HepG2 (cell line): ENCODE results near the gene GRHL3. TPM values are rescaled to one million over a fixed set of nuclear protein-coding genes. Genes with fewer than 3 reads are reported as not detected.

Experiments used
- ATAC-seq: fragments of 200-7000 bp; cut with Tn5 transposase; 3 replicates; pipeline ENCODE4 v1.9.1; 2020; ENCODE audit warnings: mild to moderate bottlenecking, moderate library complexity
- BruUV-seq: library from RNA; stranded (reverse); fragments of 400-500 nt; replicated peaks from 2 replicates; lab custom pipeline; 2021; lab: Mats Ljungman, UMichigan
- CTCF ChIA-PET: fragments of 300-600 bp; formaldehyde crosslinking; extraction: SDS; loops from one replicate; lab custom pipeline; 2021; ENCODE audit warnings: low total read pairs, inconsistent platforms, low intra/inter-chr PET ratio; lab: Yijun Ruan, JAX
- POLR2A ChIA-PET: fragments of 350-600 bp; sonication (Branson Sonifier 250); formaldehyde crosslinking; loops from one replicate; lab custom pipeline; 2020; ENCODE audit warnings: antibody characterized with exemption, inconsistent platforms; lab: Yijun Ruan, JAX
- DNase-seq: peaks from one replicate; pipeline ENCODE4 v3.0.0-alpha.2; 2015; ENCODE audit warnings: low spot score
- FAIRE-seq: peaks from 3 replicates; lab custom pipeline; 2011; peaks lifted over from hg19 to GRCh38; lab: Jason Lieb, UNC
- H2AFZ ChIP-seq: one replicate; pipeline ENCODE4 v1.6.1; 2011; ENCODE audit warnings: low read length, inconsistent platforms
- H3K27ac ChIP-seq: fragments of 300-600 bp; 3 replicates; pipeline ENCODE4 v1.8.0; 2011; ENCODE audit warnings: mixed run types, mild to moderate bottlenecking, mixed read lengths, low read length, inconsistent platforms; ENCODE audit not compliant: insufficient read depth; ENCODE audit errors: extremely low read length
- H3K27me3 ChIP-seq, 2 experiments: fragments of 200-600 bp in 1 of 2; 2 replicates in 1 of 2; 3 replicates in 1 of 2; pipeline versions ENCODE4 v1.6.0 to v1.8.0; 2011; ENCODE audit warnings: low read length in 2 of 2, mild to moderate bottlenecking in 2 of 2, moderate library complexity in 2 of 2, inconsistent platforms in 1 of 2; ENCODE audit not compliant: insufficient read depth in 2 of 2, control insufficient read depth in 1 of 2
- H3K36me3 ChIP-seq, 2 experiments: fragments of 200-600 bp in 1 of 2; replicated peaks in 1 of 2; 2 replicates in 1 of 2; 3 replicates in 1 of 2; pipeline versions ENCODE4 v1.5.1 to v1.8.0; 2011; ENCODE audit warnings: low read length in 2 of 2, inconsistent platforms in 1 of 2; ENCODE audit not compliant: insufficient read depth in 2 of 2, control insufficient read depth in 1 of 2
- H3K4me1 ChIP-seq: 2 replicates; pipeline ENCODE4 v1.5.1; 2012; ENCODE audit warnings: low read length, inconsistent platforms; ENCODE audit not compliant: insufficient read depth
- H3K4me2 ChIP-seq: 2 replicates; pipeline ENCODE4 v1.6.0; 2011; ENCODE audit warnings: low read depth, low read length, inconsistent platforms
- H3K4me3 ChIP-seq, 3 experiments: fragments of 200-600 bp in 1 of 3; sonication (generic), shearing (Covaris generic) in 1 of 3; replicated peaks in 1 of 3; 2 replicates each; pipeline ENCODE4 v1.5.1; 2011 to 2016; ENCODE audit warnings: low read length in 3 of 3, inconsistent platforms in 2 of 3, low read depth in 2 of 3, mild to moderate bottlenecking in 2 of 3, control low read depth in 1 of 3, mixed read lengths in 1 of 3; ENCODE audit not compliant: insufficient read depth in 1 of 3
- H3K79me2 ChIP-seq: one replicate; pipeline ENCODE4 v1.6.1; 2011; ENCODE audit warnings: low read length, inconsistent platforms; ENCODE audit not compliant: insufficient read depth
- H3K9ac ChIP-seq: 2 replicates; pipeline ENCODE4 v1.6.0; 2011; ENCODE audit warnings: mild to moderate bottlenecking, low read depth, low read length, inconsistent platforms; ENCODE audit not compliant: insufficient read depth
- H3K9me3 ChIP-seq: 2 replicates; pipeline ENCODE4 v1.5.1; 2012; ENCODE audit warnings: mild to moderate bottlenecking, low read length
- H4K20me1 ChIP-seq: 2 replicates; pipeline ENCODE4 v1.6.0; 2011; ENCODE audit warnings: inconsistent platforms, mild to moderate bottlenecking, low read length, moderate library complexity; ENCODE audit not compliant: insufficient read depth
- FOSL1 ChIP-seq: sonication (generic); formaldehyde crosslinking; IDR thresholded peaks from 2 replicates; pipeline ENCODE4 v1.9.0; 2021; ENCODE audit warnings: missing genetic modification reagents, borderline replicate concordance
- HOXA5 ChIP-seq: sonication (generic); formaldehyde crosslinking; IDR thresholded peaks from 2 replicates; pipeline ENCODE4 v1.4.0; 2020; ENCODE audit warnings: missing genetic modification reagents
- MATR3 ChIP-seq: sonication (generic); formaldehyde crosslinking; IDR thresholded peaks from 2 replicates; pipeline ENCODE4 v1.4.0; 2020; ENCODE audit warnings: missing genetic modification reagents
- PAX8 ChIP-seq: sonication (generic); formaldehyde crosslinking; IDR thresholded peaks from 2 replicates; pipeline ENCODE4 v1.8.0; 2022; ENCODE audit warnings: mild to moderate bottlenecking, missing genetic modification reagents, borderline replicate concordance
- ZBTB40 ChIP-seq, 2 experiments: fragments of 450-650 bp in 1 of 2; sonication (generic) in 1 of 2; formaldehyde crosslinking in 1 of 2; IDR thresholded peaks; 2 replicates each; pipeline versions ENCODE4 v1.6.1 to v1.8.0; 2016 to 2022; ENCODE audit warnings: antibody characterized with exemption in 1 of 2, mild to moderate bottlenecking in 1 of 2, missing genetic modification reagents in 1 of 2
- ZNF740 ChIP-seq: sonication (generic); formaldehyde crosslinking; IDR thresholded peaks from 2 replicates; pipeline ENCODE4 v1.4.0; 2020; ENCODE audit warnings: missing genetic modification reagents
- WGBS: methylation state at CpG from one replicate; pipeline ENCODE4 v1.1.6; 2017; ENCODE audit warnings: low lambda C conversion rate; 5-methylcytosine and 5-hydroxymethylcytosine counted together
- in situ Hi-C: cut with HindIII; loops from 2 replicates; pipeline ENCODE4 v1.10.0; 2017; ENCODE audit warnings: low pct_unique_long_range_greater_than_20kb; ENCODE audit not compliant: extremely low pct_ligation_motif_present
- intact Hi-C: fragments of 100-400 bp; cut with micrococcal nuclease; formaldehyde crosslinking; loops from one replicate; pipeline ENCODE4 v1.10.0; 2022; ENCODE audit not compliant: unreplicated experiment
- polyA plus RNA-seq, 8 experiments: library from polyadenylated mRNA; depleted of rRNA in 3 of 8; stranded (reverse) in 7 of 8; unstranded in 1 of 8; fragments of >200 nt; fragmentation: Illumina TruSeq in 4 of 8; extraction: Trizol in 4 of 8; gene quantifications; 2 replicates each; pipeline versions ENCODE4 v1.2.1 to v1.2.3, GENCODE V29; 2011 to 2016; ENCODE audit warnings: low read depth in 4 of 8, missing spikeins in 1 of 8, mixed read lengths in 1 of 8; ENCODE audit not compliant: insufficient read depth in 1 of 8
- total RNA-seq, 5 experiments: library from RNA; depleted of rRNA; stranded (reverse); fragments of >200 nt; fragmentation: Illumina TruSeq; extraction: Trizol; gene quantifications; 2 replicates each; pipeline ENCODE4 v1.2.3, GENCODE V29; 2016; ENCODE audit warnings: low read depth in 1 of 5
- TF ChIP-seq, protein P1 (sequence below): sonication (generic); formaldehyde crosslinking; IDR thresholded peaks from 2 replicates; pipeline ENCODE4 v1.5.1; 2020; ENCODE audit warnings: missing genetic modification reagents, mild to moderate bottlenecking, borderline replicate concordance

Gene GRHL3
- total and polyA plus RNA-seq, 2 of the 13 experiments (the other 11 are each of a cell fraction or from before 2014, with no cell fraction given): not detected

DNA sequence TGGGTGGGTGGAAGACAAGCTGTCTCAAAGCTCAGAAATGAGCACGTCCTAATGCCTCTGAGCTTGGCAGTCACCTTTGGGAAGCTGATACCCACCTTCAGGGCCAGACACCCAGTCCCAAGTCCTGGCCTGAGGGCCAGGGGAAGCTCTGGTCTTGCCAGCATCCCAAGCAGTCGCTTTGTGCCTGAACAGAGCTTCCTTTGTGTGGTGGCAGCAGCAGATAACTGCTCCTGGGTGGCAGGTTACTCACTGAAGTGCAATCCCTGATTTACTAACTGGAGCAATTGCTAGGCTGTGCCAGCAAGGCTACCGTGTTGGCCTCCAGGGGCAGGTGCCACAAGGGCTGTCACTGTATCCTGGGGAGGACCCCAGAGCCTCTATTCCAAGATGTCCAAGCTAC lies 40.4 kb upstream of the GRHL3 start (continued):
- TF ChIP-seq, protein P1, sequence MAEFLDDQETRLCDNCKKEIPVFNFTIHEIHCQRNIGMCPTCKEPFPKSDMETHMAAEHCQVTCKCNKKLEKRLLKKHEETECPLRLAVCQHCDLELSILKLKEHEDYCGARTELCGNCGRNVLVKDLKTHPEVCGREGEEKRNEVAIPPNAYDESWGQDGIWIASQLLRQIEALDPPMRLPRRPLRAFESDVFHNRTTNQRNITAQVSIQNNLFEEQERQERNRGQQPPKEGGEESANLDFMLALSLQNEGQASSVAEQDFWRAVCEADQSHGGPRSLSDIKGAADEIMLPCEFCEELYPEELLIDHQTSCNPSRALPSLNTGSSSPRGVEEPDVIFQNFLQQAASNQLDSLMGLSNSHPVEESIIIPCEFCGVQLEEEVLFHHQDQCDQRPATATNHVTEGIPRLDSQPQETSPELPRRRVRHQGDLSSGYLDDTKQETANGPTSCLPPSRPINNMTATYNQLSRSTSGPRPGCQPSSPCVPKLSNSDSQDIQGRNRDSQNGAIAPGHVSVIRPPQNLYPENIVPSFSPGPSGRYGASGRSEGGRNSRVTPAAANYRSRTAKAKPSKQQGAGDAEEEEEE (CRISPR knock-in tag): no peak
- TF ChIP-seq FOSL1 (CRISPR knock-in tag) (no peak), PAX8 (CRISPR knock-in tag) (no peak), HOXA5 (CRISPR knock-in tag) (no peak), MATR3 (CRISPR knock-in tag) (no peak)

- CTCF ChIA-PET: no interaction called here
- TF ChIP-seq ZNF740 (CRISPR knock-in tag) (no peak), ZBTB40 (IDR thresholded peaks at IDR 0.05) (peak; percentile 85), ZBTB40 (CRISPR knock-in tag; IDR thresholded peaks at IDR 0.05) (no peak)
- TF ChIP-seq, all 625 proteins: peak for 1
- POLR2A ChIA-PET: no interaction called here
Measured at GRCh38 chr1:24279590-24280232, 39.4 kb upstream of the GRHL3 start.

More at GRCh38 chr1:24279590-24280232, 39.4 kb upstream of the GRHL3 start:
- H3K27me3 ChIP-seq: no peaks in the 10 kb centered on the region; a peak in 2 of 5 replicates
- no peaks in the 10 kb centered on the region for H3K36me3 ChIP-seq
- BruUV-seq: no TSS peak
- no peaks in the 10 kb centered on the region for H4K20me1 ChIP-seq
- H3K79me2 ChIP-seq: no peaks in the 10 kb centered on the region
- intact Hi-C loops: no loop called here
- H3K9me3 ChIP-seq: no peaks in the 10 kb centered on the region
- no peak overlapping the region for H3K27ac ChIP-seq
- H3K4me2 ChIP-seq: no peak overlapping the region
- no peak overlapping the region for H2AFZ ChIP-seq
- ATAC-seq (no peak), FAIRE-seq (no peak), DNase-seq (no peak)
- H3K9ac ChIP-seq: no peak overlapping the region
- peaks cover 6% of the 10 kb centered on the region for H3K4me1 ChIP-seq
- WGBS: 9% methylated on average over 5 of the region's 5 CpGs
- in situ Hi-C loops: no loop called here
- H3K4me3 ChIP-seq: no peak overlapping the region
